ENCODE results near the gene PTPN2.

PTPN2 gene

GRCh38 chr18:12747530-12748315 is 136.3 kb downstream of the PTPN2 start:
- DNase-seq (ENCODE audit: low read depth, low spot score): no peak

GRCh38 chr18:12745095-12745795 is 138.8 kb downstream of the PTPN2 start:
- DNase-seq (ENCODE audit: low read depth, low spot score): no peak

GRCh38 chr18:12744103-12744502 is 139.9 kb downstream of the PTPN2 start:
- DNase-seq (ENCODE audit: low read depth, low spot score): no peak

- no peak for DNase-seq (ENCODE audit: low read depth, low spot score)
Measured at GRCh38 chr18:12742453-12742852, 141.6 kb downstream of the PTPN2 start.

Measured in iPS DF 19.7 (cell line).